DND-41 (cell line): Measurements from ENCODE around the gene EXOSC7.

ENCODE experiments used
- CTCF ChIP-seq: IDR thresholded peaks from 2 replicates; pipeline ENCODE4 v1.5.1; 2012; ENCODE audit warnings: borderline replicate concordance, low read length, moderate library complexity, mild to moderate bottlenecking; ENCODE audit not compliant: poor library complexity, severe bottlenecking; ENCODE audit errors: extremely low read depth
- EZH2 ChIP-seq: IDR thresholded peaks from 3 replicates; pipeline ENCODE4 v1.6.1; 2012; ENCODE audit warnings: borderline replicate concordance, low read depth, mild to moderate bottlenecking, moderate library complexity, low read length, inconsistent platforms; ENCODE audit not compliant: severe bottlenecking

DNA sequence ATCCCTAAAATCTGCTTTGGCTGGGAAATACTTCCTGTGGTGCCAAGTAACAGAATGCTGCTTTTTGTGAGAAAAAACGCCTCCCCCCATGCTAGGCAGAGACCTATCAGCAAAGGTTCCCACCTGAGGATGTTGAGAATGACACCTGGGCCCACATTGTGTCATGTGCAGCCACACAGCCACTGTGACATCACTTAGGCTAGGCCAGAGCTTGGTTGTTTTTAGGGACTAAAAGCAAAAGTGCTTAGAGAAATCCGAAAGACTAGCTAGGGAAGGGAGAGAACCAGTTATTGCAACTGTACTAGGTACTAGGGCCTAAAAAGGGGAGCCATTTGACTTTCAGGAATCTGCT lies 6.2 kb upstream of the EXOSC7 start:
- TF ChIP-seq CTCF (no peak), EZH2 (no peak)
